ENCODE results near the gene SPINT4.

DNA sequence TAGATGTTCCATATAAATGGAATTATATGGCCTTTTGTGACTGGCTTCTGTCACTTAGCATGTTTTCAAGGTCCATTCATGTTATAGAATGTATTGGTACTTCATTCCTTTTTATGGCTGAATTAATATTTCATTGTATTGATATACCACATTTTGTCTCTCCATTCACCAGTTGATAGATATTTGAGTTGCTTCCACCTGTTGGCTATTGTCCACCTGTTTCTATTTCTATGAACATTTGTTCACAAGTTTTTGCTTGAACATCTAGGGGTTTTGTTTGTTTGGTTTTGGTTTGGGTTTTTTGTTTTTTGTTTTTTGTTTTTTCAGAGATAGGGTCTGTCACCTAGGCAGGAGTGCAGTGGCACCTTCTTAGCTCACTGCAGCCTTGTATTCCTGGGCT, 46.3 kb downstream of the SPINT4 start:
- no peak for TF ChIP-seq EZH2phosphoT487 (IDR thresholded peaks at IDR 0.05; ENCODE audit: unreplicated experiment)
- no peak for TF ChIP-seq CTCF (conservative IDR thresholded peaks at IDR 0.05; ENCODE audit: low read depth in 2 of 2)
- no peak for TF ChIP-seq REST (IDR thresholded peaks at IDR 0.05; ENCODE audit: unreplicated experiment)
- no peak for TF ChIP-seq POLR2AphosphoS5 (IDR thresholded peaks at IDR 0.05; ENCODE audit: low read depth)
- TF ChIP-seq STAT1 (IDR thresholded peaks at IDR 0.05; ENCODE audit: unreplicated experiment): no peak
- TF ChIP-seq EZH2 (IDR thresholded peaks at IDR 0.05; ENCODE audit: low read depth, unreplicated experiment): no peak
- TF ChIP-seq CREB1 (CRISPR knock-in tag; IDR thresholded peaks at IDR 0.05; ENCODE audit: low read depth): no peak
- no peak for TF ChIP-seq JUNB (IDR thresholded peaks at IDR 0.05; ENCODE audit: unreplicated experiment)
- TF ChIP-seq, protein P1, sequence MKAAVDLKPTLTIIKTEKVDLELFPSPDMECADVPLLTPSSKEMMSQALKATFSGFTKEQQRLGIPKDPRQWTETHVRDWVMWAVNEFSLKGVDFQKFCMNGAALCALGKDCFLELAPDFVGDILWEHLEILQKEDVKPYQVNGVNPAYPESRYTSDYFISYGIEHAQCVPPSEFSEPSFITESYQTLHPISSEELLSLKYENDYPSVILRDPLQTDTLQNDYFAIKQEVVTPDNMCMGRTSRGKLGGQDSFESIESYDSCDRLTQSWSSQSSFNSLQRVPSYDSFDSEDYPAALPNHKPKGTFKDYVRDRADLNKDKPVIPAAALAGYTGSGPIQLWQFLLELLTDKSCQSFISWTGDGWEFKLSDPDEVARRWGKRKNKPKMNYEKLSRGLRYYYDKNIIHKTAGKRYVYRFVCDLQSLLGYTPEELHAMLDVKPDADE (IDR thresholded peaks at IDR 0.05): no peak
- no peak for TF ChIP-seq ZNF114 (CRISPR knock-in tag; IDR thresholded peaks at IDR 0.05)
